GM12872 (cell line): Measurements from ENCODE around the gene IFT122.
A peak's percentile ranks its signal among the peaks of the same experiment; 100 is the strongest.

Experiments used
- TF ChIP-seq, protein P1 (sequence below): IDR thresholded peaks from 3 replicates; pipeline ENCODE4 v1.5.1; 2011; ENCODE audit warnings: low read depth, mild to moderate bottlenecking, low read length, moderate library complexity; ENCODE audit not compliant: insufficient read depth

The IFT122 gene

DNA sequence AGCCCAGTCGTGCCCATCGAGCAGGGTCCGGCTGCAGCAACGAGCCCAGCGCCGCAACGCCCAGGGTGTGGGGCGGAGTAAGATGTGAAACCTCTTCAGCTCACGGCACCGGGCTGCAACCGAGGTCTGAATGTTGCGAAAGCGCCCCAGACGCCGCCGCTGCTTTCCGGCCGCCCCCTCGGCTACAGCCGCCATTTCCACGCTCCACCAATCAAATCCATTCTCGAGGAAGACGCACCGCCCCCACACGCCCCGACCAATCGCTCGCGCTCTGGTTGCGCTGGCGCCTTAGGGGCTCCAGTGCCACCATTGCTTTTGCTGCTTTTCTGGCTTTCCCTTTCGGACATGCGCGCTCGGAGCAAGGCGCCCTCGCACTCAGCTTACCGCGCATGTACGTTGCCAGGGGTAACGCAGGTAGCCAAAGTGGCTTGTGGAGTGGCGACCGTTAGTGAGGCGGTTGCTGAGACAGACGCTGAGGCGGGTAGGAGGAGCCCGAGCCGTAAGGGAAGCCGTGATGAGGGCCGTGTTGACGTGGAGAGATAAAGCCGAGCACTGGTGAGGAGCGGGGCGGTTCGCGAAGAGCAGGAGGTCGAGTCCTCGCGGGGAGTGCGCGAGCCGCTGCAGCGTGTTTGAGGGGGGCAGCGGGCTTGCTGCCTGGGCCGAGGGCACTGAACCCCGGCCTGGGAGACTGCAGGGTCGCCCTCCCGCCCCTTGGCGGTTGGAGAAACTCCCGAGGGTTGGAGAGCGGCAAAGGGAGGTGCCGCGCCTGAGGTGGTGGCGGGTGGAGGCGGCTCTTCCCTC lies at the start of gene IFT122, which contains the start of gene MBD4:
Gene IFT122 (plus strand): TSS at position 408 of the 801 bp plus-strand sequence. CDS start 107 bp downstream, at position 515.
Gene MBD4 (minus strand): TSS at position 132 of the 801 bp plus-strand sequence. CDS start 115 bp downstream, at position 17.
- TF ChIP-seq, protein P1, sequence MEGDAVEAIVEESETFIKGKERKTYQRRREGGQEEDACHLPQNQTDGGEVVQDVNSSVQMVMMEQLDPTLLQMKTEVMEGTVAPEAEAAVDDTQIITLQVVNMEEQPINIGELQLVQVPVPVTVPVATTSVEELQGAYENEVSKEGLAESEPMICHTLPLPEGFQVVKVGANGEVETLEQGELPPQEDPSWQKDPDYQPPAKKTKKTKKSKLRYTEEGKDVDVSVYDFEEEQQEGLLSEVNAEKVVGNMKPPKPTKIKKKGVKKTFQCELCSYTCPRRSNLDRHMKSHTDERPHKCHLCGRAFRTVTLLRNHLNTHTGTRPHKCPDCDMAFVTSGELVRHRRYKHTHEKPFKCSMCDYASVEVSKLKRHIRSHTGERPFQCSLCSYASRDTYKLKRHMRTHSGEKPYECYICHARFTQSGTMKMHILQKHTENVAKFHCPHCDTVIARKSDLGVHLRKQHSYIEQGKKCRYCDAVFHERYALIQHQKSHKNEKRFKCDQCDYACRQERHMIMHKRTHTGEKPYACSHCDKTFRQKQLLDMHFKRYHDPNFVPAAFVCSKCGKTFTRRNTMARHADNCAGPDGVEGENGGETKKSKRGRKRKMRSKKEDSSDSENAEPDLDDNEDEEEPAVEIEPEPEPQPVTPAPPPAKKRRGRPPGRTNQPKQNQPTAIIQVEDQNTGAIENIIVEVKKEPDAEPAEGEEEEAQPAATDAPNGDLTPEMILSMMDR, result no peak

- TF ChIP-seq, protein P1, result no peak
Measured at GRCh38 chr3:129393271-129393670, 46.8 kb upstream of the IFT122 start.

- TF ChIP-seq, protein P1, result no peak
Measured at GRCh38 chr3:129398803-129399144, 41.2 kb upstream of the IFT122 start.

DNA sequence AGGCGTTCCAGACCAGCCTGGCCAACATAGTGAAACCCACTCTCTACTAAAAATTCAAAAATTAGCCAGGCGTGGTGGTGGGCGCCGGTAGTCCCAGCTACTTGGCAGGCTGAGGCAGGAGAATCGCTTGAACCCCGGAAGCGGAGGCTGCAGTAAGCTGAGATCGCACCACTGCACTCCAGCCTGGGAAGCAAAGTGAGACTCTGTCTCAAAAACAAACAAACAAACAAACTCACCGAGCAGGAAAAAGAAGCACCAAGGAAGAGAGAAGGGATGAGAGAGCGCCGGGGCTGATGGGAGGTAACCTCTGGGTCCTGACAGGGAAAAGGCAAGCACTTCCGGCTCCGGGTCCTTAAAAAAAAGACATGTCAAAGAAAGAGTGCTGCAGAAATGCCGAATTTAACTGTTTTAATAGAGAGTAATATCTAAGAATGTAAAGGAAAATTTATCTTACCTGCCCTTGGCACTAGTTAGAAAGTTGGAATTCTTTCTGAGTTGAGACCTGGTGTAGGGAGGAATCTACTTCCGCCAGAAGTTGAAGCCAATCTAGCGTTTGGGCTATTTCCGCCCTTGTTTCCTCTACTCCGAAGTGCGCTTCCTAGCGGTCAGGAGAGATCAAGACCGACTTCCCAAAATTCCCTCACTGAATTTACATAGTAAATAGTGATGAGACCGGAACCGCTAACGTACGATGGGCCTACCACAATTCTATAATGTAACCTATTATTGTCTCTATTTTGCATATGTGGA lies 40.7 kb upstream of the IFT122 start:
- TF ChIP-seq, protein P1, result peak; percentile 87

DNA sequence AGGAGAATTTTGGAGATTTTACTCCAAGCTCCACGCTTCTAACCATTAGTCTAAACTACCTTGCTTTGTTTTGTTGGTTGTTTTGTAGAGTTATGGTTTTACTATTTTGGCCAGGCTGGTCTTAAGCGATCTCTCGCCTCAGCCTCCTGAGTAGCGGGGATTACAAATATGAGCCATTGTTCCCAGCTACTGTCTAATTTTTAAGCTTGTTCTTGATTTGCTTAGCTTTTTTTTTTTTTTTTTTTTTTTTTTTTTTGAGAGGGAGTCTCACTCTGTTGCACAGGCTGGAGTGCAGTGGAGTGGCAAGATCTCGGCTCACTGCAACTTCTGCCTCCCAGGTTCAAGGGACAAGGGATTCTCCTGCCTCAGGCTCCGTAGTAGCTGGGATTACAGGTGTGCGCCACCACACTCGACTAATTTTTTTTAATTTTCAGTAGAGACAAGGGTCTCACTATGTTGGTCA lies 40.1 kb upstream of the IFT122 start:
- TF ChIP-seq, protein P1, result no peak

- TF ChIP-seq, protein P1, result no peak
Measured at GRCh38 chr3:129402210-129402609, 37.8 kb upstream of the IFT122 start.

- TF ChIP-seq, protein P1, result no peak
Measured at GRCh38 chr3:129402616-129403015, 37.4 kb upstream of the IFT122 start.
